ENCODE data around the gene FAM184A. TPM values are rescaled to one million over a fixed set of nuclear protein-coding genes. Genes with fewer than 3 reads are reported as not detected.

FAM184A gene
- total and polyA plus RNA-seq, 2 of the 8 experiments (the other 6 are each of a cell fraction or from before 2014, with no cell fraction given), result 6.3 to 11.3 TPM

DNA sequence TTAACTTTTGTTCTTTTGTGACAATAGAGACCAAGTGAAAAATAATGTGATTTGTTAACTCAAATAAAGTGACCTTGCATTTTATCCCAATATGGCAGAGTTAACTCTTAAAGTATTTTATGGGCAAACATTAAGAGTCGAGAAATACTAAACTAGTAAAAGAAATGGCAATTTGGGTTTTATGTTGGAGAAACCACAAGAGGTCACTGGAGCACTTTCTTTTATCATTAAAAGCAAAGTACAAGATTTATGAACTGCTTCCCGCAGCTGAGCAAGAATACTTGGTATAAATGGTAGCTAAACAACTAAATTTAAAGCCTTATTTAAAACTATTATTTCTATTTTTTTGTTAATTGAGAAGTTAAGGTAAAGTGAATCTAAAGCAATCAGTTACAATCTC lies 110.0 kb downstream of the FAM184A start (continued):
- TF ChIP-seq, protein P1, sequence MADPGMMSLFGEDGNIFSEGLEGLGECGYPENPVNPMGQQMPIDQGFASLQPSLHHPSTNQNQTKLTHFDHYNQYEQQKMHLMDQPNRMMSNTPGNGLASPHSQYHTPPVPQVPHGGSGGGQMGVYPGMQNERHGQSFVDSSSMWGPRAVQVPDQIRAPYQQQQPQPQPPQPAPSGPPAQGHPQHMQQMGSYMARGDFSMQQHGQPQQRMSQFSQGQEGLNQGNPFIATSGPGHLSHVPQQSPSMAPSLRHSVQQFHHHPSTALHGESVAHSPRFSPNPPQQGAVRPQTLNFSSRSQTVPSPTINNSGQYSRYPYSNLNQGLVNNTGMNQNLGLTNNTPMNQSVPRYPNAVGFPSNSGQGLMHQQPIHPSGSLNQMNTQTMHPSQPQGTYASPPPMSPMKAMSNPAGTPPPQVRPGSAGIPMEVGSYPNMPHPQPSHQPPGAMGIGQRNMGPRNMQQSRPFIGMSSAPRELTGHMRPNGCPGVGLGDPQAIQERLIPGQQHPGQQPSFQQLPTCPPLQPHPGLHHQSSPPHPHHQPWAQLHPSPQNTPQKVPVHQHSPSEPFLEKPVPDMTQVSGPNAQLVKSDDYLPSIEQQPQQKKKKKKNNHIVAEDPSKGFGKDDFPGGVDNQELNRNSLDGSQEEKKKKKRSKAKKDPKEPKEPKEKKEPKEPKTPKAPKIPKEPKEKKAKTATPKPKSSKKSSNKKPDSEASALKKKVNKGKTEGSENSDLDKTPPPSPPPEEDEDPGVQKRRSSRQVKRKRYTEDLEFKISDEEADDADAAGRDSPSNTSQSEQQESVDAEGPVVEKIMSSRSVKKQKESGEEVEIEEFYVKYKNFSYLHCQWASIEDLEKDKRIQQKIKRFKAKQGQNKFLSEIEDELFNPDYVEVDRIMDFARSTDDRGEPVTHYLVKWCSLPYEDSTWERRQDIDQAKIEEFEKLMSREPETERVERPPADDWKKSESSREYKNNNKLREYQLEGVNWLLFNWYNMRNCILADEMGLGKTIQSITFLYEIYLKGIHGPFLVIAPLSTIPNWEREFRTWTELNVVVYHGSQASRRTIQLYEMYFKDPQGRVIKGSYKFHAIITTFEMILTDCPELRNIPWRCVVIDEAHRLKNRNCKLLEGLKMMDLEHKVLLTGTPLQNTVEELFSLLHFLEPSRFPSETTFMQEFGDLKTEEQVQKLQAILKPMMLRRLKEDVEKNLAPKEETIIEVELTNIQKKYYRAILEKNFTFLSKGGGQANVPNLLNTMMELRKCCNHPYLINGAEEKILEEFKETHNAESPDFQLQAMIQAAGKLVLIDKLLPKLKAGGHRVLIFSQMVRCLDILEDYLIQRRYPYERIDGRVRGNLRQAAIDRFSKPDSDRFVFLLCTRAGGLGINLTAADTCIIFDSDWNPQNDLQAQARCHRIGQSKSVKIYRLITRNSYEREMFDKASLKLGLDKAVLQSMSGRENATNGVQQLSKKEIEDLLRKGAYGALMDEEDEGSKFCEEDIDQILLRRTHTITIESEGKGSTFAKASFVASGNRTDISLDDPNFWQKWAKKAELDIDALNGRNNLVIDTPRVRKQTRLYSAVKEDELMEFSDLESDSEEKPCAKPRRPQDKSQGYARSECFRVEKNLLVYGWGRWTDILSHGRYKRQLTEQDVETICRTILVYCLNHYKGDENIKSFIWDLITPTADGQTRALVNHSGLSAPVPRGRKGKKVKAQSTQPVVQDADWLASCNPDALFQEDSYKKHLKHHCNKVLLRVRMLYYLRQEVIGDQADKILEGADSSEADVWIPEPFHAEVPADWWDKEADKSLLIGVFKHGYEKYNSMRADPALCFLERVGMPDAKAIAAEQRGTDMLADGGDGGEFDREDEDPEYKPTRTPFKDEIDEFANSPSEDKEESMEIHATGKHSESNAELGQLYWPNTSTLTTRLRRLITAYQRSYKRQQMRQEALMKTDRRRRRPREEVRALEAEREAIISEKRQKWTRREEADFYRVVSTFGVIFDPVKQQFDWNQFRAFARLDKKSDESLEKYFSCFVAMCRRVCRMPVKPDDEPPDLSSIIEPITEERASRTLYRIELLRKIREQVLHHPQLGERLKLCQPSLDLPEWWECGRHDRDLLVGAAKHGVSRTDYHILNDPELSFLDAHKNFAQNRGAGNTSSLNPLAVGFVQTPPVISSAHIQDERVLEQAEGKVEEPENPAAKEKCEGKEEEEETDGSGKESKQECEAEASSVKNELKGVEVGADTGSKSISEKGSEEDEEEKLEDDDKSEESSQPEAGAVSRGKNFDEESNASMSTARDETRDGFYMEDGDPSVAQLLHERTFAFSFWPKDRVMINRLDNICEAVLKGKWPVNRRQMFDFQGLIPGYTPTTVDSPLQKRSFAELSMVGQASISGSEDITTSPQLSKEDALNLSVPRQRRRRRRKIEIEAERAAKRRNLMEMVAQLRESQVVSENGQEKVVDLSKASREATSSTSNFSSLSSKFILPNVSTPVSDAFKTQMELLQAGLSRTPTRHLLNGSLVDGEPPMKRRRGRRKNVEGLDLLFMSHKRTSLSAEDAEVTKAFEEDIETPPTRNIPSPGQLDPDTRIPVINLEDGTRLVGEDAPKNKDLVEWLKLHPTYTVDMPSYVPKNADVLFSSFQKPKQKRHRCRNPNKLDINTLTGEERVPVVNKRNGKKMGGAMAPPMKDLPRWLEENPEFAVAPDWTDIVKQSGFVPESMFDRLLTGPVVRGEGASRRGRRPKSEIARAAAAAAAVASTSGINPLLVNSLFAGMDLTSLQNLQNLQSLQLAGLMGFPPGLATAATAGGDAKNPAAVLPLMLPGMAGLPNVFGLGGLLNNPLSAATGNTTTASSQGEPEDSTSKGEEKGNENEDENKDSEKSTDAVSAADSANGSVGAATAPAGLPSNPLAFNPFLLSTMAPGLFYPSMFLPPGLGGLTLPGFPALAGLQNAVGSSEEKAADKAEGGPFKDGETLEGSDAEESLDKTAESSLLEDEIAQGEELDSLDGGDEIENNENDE (IDR thresholded peaks at IDR 0.05; ENCODE audit: insufficient replicate concordance, low read length), result no peak
- TF ChIP-seq CEBPB (IDR thresholded peaks at IDR 0.05; ENCODE audit: low read depth, low read length) (no peak), TCF12 (IDR thresholded peaks at IDR 0.05; ENCODE audit: low read depth, low read length) (no peak), SRF (IDR thresholded peaks at IDR 0.05; ENCODE audit: low read depth, low read length) (no peak), RBBP5 (IDR thresholded peaks at IDR 0.05; ENCODE audit: borderline replicate concordance, low read depth, low read length) (no peak), BACH1 (IDR thresholded peaks at IDR 0.05; ENCODE audit: low read length) (no peak), GABPA (IDR thresholded peaks at IDR 0.05; ENCODE audit: borderline replicate concordance, insufficient read depth, low read length) (no peak), RAD21 (IDR thresholded peaks at IDR 0.05 in 1 of 2, conservative IDR thresholded peaks at IDR 0.05 in 1 of 2; ENCODE audit: low read depth in 2 of 2, low read length in 2 of 2) (peak; percentile 66 to 68)
- TF ChIP-seq, protein P2, sequence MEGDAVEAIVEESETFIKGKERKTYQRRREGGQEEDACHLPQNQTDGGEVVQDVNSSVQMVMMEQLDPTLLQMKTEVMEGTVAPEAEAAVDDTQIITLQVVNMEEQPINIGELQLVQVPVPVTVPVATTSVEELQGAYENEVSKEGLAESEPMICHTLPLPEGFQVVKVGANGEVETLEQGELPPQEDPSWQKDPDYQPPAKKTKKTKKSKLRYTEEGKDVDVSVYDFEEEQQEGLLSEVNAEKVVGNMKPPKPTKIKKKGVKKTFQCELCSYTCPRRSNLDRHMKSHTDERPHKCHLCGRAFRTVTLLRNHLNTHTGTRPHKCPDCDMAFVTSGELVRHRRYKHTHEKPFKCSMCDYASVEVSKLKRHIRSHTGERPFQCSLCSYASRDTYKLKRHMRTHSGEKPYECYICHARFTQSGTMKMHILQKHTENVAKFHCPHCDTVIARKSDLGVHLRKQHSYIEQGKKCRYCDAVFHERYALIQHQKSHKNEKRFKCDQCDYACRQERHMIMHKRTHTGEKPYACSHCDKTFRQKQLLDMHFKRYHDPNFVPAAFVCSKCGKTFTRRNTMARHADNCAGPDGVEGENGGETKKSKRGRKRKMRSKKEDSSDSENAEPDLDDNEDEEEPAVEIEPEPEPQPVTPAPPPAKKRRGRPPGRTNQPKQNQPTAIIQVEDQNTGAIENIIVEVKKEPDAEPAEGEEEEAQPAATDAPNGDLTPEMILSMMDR (IDR thresholded peaks at IDR 0.05; ENCODE audit: control extremely low read depth in 1 of 3, insufficient read depth in 1 of 3, low read depth in 1 of 3, low read length in 3 of 3), result peak in 2 of 3 experiments; percentile 23 to 42; a peak in 2 of 4 replicates
